Midbrain (tissue), 1 donor: Measurements from ENCODE around the gene NTNG1.
"Not testable (repeated sequence)": the region's sequence is repeated elsewhere in the genome, so short reads cannot be mapped to it uniquely, and the experiment has no call there.

Experiments
- DNase-seq: peaks from one replicate; lab custom pipeline; 2025; lab: John Stamatoyannopoulos, UW

The NTNG1 gene

GRCh38 chr1:107140703-107141490 lies at the start of gene NTNG1:
Gene NTNG1 (plus strand): TSS chr1:107141039.
- DNase-seq, result no peak

- no peak for DNase-seq
Observed at GRCh38 chr1:107091418-107091817, 49.4 kb upstream of the NTNG1 start.

- DNase-seq, result not testable (repeated sequence)
Observed at GRCh38 chr1:107093395-107093794, 47.4 kb upstream of the NTNG1 start.

- DNase-seq, result no peak
Observed at GRCh38 chr1:107095647-107096046, 45.2 kb upstream of the NTNG1 start.

GRCh38 chr1:107096690-107097089 lies 44.1 kb upstream of the NTNG1 start:
- no peak for DNase-seq

- DNase-seq, result no peak
Observed at GRCh38 chr1:107098961-107099360, 41.9 kb upstream of the NTNG1 start.

- no peak for DNase-seq
Observed at GRCh38 chr1:107100331-107100984, 40.4 kb upstream of the NTNG1 start.

GRCh38 chr1:107105914-107106313 lies 34.9 kb upstream of the NTNG1 start:
- DNase-seq, result no peak

GRCh38 chr1:107110326-107110725 lies 30.5 kb upstream of the NTNG1 start:
- peak; percentile 31 for DNase-seq

- DNase-seq, result no peak
Observed at GRCh38 chr1:107116306-107116790, 24.5 kb upstream of the NTNG1 start.

GRCh38 chr1:107122225-107122624 lies 18.6 kb upstream of the NTNG1 start:
- DNase-seq, result no peak

GRCh38 chr1:107123741-107124140 lies 17.1 kb upstream of the NTNG1 start:
- DNase-seq, result no peak

GRCh38 chr1:107124694-107125093 lies 16.1 kb upstream of the NTNG1 start:
- no peak for DNase-seq

GRCh38 chr1:107132195-107132594 lies 8.6 kb upstream of the NTNG1 start:
- DNase-seq, result no peak

- DNase-seq, result no peak
Observed at GRCh38 chr1:107132780-107133179, 8.1 kb upstream of the NTNG1 start.

GRCh38 chr1:107135463-107135862 lies 5.4 kb upstream of the NTNG1 start:
- DNase-seq, result no peak

GRCh38 chr1:107138166-107138565 lies 2.7 kb upstream of the NTNG1 start:
- DNase-seq, result no peak

- no peak for DNase-seq
Observed at GRCh38 chr1:107138767-107139445, 1.9 kb upstream of the NTNG1 start.

- peak; percentile 52 for DNase-seq
Observed at GRCh38 chr1:107139833-107140702, 771 bp upstream of the NTNG1 start.

GRCh38 chr1:107141491-107142126 lies 770 bp downstream of the NTNG1 start:
- no peak for DNase-seq

GRCh38 chr1:107142140-107142542 lies 1.3 kb downstream of the NTNG1 start:
- DNase-seq, result peak; percentile 68
